HepG2 (cell line): Measurements from ENCODE around the gene COA7. TPM values are rescaled to one million over a fixed set of nuclear protein-coding genes. Genes with fewer than 3 reads are reported as not detected.

ENCODE experiments used
- CSRNP2 ChIP-seq: sonication (generic); formaldehyde crosslinking; conservative IDR thresholded peaks from 2 replicates; pipeline ENCODE4 v1.8.0; 2022; ENCODE audit warnings: low read depth, missing genetic modification reagents
- DMAP1 ChIP-seq: IDR thresholded peaks from 2 replicates; pipeline ENCODE4 v1.6.1; 2016
- FOXC1 ChIP-seq: sonication (generic); formaldehyde crosslinking; IDR thresholded peaks from 2 replicates; pipeline ENCODE4 v1.8.0; 2022; ENCODE audit warnings: mild to moderate bottlenecking, missing genetic modification reagents, borderline replicate concordance
- HIC2 ChIP-seq: sonication (generic); formaldehyde crosslinking; IDR thresholded peaks from 2 replicates; pipeline ENCODE4 v1.9.0; 2022; ENCODE audit warnings: low read depth, missing genetic modification reagents
- KAT8 ChIP-seq: IDR thresholded peaks from 2 replicates; pipeline ENCODE4 v1.6.1; 2016; ENCODE audit warnings: missing genetic modification reagents, missing compliant biosample characterization
- NCOA2 ChIP-seq: sonication (generic); formaldehyde crosslinking; IDR thresholded peaks from 2 replicates; pipeline ENCODE4 v1.8.0; 2022; ENCODE audit warnings: inconsistent platforms
- NFYC ChIP-seq: IDR thresholded peaks from 2 replicates; pipeline ENCODE4 v1.6.1; 2016; ENCODE audit warnings: missing genetic modification reagents, missing compliant biosample characterization
- NR1H2 ChIP-seq: sonication (generic); formaldehyde crosslinking; IDR thresholded peaks from 2 replicates; pipeline ENCODE4 v1.8.1; 2022; ENCODE audit warnings: low read depth, missing genetic modification reagents, borderline replicate concordance
- RARA ChIP-seq: IDR thresholded peaks from 2 replicates; pipeline ENCODE4 v1.6.1; 2016; ENCODE audit warnings: missing genetic modification reagents, missing compliant biosample characterization
- RNF219 ChIP-seq: sonication (generic); formaldehyde crosslinking; IDR thresholded peaks from 2 replicates; pipeline ENCODE4 v1.5.0; 2020; ENCODE audit warnings: mild to moderate bottlenecking, missing genetic modification reagents
- SAP130 ChIP-seq: IDR thresholded peaks from 2 replicates; pipeline ENCODE4 v1.6.1; 2016; ENCODE audit warnings: low read depth
- SKIL ChIP-seq: sonication (generic); formaldehyde crosslinking; IDR thresholded peaks from 2 replicates; pipeline ENCODE4 v1.8.0; 2022; ENCODE audit warnings: missing genetic modification reagents, mild to moderate bottlenecking, moderate library complexity, borderline replicate concordance
- TAF15 ChIP-seq: fragments of 200-400 bp; formaldehyde crosslinking; IDR thresholded peaks from one replicate; pipeline ENCODE4 v1.6.1; 2018; ENCODE audit warnings: mild to moderate bottlenecking, low read depth, low read length; ENCODE audit not compliant: poor library complexity, severe bottlenecking
- TCF12 ChIP-seq, 2 experiments: fragments of 450-650 bp in 1 of 2; sonication (generic) in 1 of 2; formaldehyde crosslinking in 1 of 2; IDR thresholded peaks; 2 replicates each; pipeline versions ENCODE4 v1.6.1 to v1.8.0; 2017 to 2022; ENCODE audit warnings: antibody characterized with exemption in 1 of 2, mild to moderate bottlenecking in 1 of 2, missing genetic modification reagents in 1 of 2, moderate library complexity in 1 of 2
- YEATS2 ChIP-seq: sonication (generic); formaldehyde crosslinking; IDR thresholded peaks from 2 replicates; pipeline ENCODE4 v1.4.0; 2020; ENCODE audit warnings: missing genetic modification reagents, borderline replicate concordance
- ZKSCAN5 ChIP-seq: sonication (generic); formaldehyde crosslinking; IDR thresholded peaks from 2 replicates; pipeline ENCODE4 v1.5.1; 2020; ENCODE audit warnings: mild to moderate bottlenecking, missing genetic modification reagents
- ZNF333 ChIP-seq: sonication (generic); formaldehyde crosslinking; IDR thresholded peaks from 2 replicates; pipeline ENCODE4 v1.4.0; 2020; ENCODE audit warnings: mild to moderate bottlenecking, missing genetic modification reagents, borderline replicate concordance
- ZNF556 ChIP-seq: sonication (generic); formaldehyde crosslinking; IDR thresholded peaks from 2 replicates; pipeline ENCODE4 v1.4.0; 2020; ENCODE audit warnings: mild to moderate bottlenecking, missing genetic modification reagents, borderline replicate concordance
- ZNF746 ChIP-seq: sonication (generic); formaldehyde crosslinking; IDR thresholded peaks from 2 replicates; pipeline ENCODE4 v1.8.0; 2022; ENCODE audit warnings: mild to moderate bottlenecking, missing genetic modification reagents
- ZNF766 ChIP-seq: sonication (generic); formaldehyde crosslinking; IDR thresholded peaks from 2 replicates; pipeline ENCODE4 v1.5.0; 2020; ENCODE audit warnings: missing genetic modification reagents, borderline replicate concordance
- polyA plus RNA-seq, 8 experiments: library from polyadenylated mRNA; depleted of rRNA in 3 of 8; stranded (reverse) in 7 of 8; unstranded in 1 of 8; fragments of >200 nt; fragmentation: Illumina TruSeq in 4 of 8; extraction: Trizol in 4 of 8; gene quantifications; 2 replicates each; pipeline versions ENCODE4 v1.2.1 to v1.2.3, GENCODE V29; 2011 to 2016; ENCODE audit warnings: low read depth in 4 of 8, missing spikeins in 1 of 8, mixed read lengths in 1 of 8; ENCODE audit not compliant: insufficient read depth in 1 of 8
- total RNA-seq, 5 experiments: library from RNA; depleted of rRNA; stranded (reverse); fragments of >200 nt; fragmentation: Illumina TruSeq; extraction: Trizol; gene quantifications; 2 replicates each; pipeline ENCODE4 v1.2.3, GENCODE V29; 2016; ENCODE audit warnings: low read depth in 1 of 5

COA7 gene
- total and polyA plus RNA-seq, 2 of the 13 experiments (the other 11 are each of a cell fraction or from before 2014, with no cell fraction given), result 12.3 to 30.4 TPM

- TF ChIP-seq DMAP1 (CRISPR knock-in tag) (peak; percentile 90), ZNF556 (peak; percentile 90; the same call in 1 of the 2 replicates), HIC2 (CRISPR knock-in tag) (peak; percentile 59; the same call in 1 of the 2 replicates), ZKSCAN5 (CRISPR knock-in tag) (no peak), ZNF746 (CRISPR knock-in tag) (peak; percentile 76), SKIL (CRISPR knock-in tag) (no peak), RNF219 (CRISPR knock-in tag) (peak; percentile 48; the same call in 1 of the 2 replicates), CSRNP2 (CRISPR knock-in tag) (no peak), NCOA2 (CRISPR knock-in tag) (peak; percentile 23; the same call in 1 of the 2 replicates), NR1H2 (peak; percentile 42; the same call in 1 of the 2 replicates), ZNF333 (CRISPR knock-in tag) (no peak), YEATS2 (peak; percentile 86; the same call in 1 of the 2 replicates), RARA (CRISPR knock-in tag) (peak; percentile 57), TAF15 (no peak), TCF12 (IDR thresholded peaks at IDR 0.05) (no peak), TCF12 (CRISPR knock-in tag; IDR thresholded peaks at IDR 0.05) (peak; percentile 20; the same call in 1 of the 2 replicates), SAP130 (CRISPR knock-in tag) (peak; percentile 96), ZNF766 (0 out of 2 replicates have a peak, but pooled peaks have one; percentile 43), FOXC1 (peak; percentile 98), KAT8 (CRISPR knock-in tag) (peak; percentile 88), NFYC (CRISPR knock-in tag) (peak; percentile 86)
Measured at GRCh38 chr1:52702886-52703787, 5.0 kb upstream of the COA7 start (continued).
